ENCODE data around the gene WASHC2A.
"Not testable (repeated sequence)": the region's sequence is repeated elsewhere in the genome, so short reads cannot be mapped to it uniquely, and the experiment has no call there.

Gene WASHC2A

DNA sequence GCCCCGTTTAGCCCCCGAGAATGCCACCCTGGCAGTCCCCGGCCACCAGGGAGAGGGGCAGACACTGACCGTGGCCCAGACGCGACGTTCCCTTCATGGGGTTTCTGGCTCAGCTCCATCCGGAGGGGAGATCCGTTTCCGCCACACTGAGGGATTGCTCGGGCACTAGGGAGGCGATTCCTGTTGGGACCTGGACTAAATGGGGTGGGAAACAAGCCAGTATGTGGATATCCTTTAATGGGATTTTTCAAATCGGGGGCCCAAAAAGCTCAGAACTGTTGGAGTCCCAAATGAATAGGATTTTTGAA lies 552 bp downstream of the WASHC2A start:
- DNase-seq (ENCODE audit: low spot score) = not testable (repeated sequence)

DNA sequence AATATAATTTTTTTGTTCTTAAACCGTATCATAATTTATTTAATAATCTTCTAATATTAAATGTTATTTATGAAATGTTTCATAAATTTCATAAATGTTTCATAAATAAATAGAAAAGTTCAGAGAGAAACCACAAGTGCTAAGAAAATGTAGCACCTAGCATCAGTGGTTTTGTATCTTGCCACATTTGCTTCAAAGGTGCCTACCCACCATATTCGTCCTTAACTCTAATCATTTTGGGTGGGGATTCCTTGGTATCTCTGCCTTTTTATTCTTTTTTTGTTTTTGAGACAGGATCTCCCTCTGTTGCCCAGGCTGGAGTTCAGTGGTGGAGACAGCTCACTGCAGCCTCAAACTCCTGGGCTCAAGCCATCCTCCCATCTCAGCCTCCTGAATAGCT lies 7.4 kb downstream of the WASHC2A start:
- not testable (repeated sequence) for DNase-seq (ENCODE audit: low spot score)

DNA sequence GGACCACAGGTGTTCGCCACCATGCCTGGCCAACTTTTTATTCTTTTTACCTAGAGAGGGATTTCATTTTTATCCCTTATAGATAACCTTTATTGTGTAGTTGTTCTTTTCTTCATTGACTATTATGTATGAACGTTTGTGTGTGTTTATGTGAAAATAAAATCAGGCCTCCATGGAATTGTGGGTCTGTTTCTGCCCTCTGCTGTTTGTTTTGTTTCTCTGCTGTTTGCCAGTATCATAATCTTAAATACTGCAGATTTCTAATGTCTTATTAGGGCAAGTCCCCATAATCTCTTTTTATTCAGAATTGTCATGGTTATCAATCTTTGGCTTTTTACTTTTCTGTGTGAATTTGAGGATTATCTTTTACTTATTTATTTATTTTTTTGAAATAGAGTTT lies 7.8 kb downstream of the WASHC2A start:
- DNase-seq (ENCODE audit: low spot score) = not testable (repeated sequence)

- not testable (repeated sequence) for DNase-seq (ENCODE audit: low spot score)
Observed at GRCh38 chr10:50091304-50091703, 23.6 kb downstream of the WASHC2A start.

DNA sequence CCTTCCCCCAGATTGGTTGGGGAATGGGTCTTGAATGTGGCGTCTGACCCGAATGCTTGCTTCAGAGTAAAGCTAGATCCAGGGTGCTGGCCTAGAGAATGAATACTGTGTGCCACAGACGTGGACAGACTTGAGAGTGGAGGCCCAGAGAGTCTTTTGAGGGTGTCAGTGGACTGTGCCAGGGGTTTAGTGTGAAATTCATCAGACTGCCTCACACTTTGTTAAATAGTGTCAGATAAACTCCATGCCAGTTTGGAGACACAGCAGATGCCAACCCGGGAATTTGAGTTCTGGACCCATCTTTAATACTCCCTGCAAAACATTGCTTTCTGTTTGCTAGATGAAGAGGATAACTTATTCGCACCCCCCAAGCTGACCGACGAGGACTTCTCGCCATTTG lies 25.2 kb downstream of the WASHC2A start:
- not testable (repeated sequence) for DNase-seq (ENCODE audit: low spot score)

GRCh38 chr10:50094630-50095029 lies 26.9 kb downstream of the WASHC2A start:
- DNase-seq (ENCODE audit: low spot score) = not testable (repeated sequence)

GRCh38 chr10:50095402-50095801 lies 27.6 kb downstream of the WASHC2A start:
- DNase-seq (ENCODE audit: low spot score) = not testable (repeated sequence)

GRCh38 chr10:50096722-50097121 lies 29.0 kb downstream of the WASHC2A start:
- DNase-seq (ENCODE audit: low spot score) = not testable (repeated sequence)

DNA sequence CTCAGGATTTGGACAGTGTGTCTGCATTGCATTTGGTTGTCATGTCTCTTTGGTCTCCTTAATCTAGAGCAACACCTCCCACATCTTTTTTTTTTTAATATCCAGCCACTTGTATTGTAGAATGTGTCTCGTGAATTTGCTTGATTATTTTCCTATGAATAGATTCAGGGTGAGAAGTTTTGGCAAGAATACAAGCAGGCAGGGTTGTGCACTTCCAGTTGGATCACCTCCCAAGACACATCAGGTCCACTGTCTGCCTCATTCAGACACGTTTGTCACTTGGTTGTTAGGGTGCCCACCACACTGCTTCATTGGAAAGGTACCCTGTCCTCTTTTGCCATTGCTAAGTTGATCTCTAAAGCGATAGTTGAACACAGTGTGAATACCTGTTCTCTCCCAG lies 30.9 kb downstream of the WASHC2A start:
- not testable (repeated sequence) for DNase-seq (ENCODE audit: low spot score)

DNA sequence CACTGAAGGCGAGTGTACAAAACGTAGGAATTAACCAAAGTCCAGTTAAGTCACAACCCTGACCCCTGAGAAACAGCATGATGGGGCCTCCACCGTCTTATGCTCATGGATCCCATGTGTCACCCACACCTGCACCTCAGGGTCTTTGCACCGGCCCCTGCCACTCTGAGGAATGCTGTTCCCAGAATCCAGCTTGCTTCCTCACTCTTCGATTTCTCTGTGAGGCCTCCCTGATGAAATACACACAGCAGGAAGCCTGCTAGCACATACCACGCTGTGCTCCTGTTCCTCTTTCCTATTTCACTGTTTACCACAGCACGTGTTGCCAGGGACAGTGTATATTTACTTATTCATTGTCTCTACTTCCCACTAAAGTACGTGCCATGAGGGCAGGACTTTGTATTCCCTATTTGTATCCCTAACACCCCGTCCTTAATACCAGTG lies 33.4 kb downstream of the WASHC2A start:
- not testable (repeated sequence) for DNase-seq (ENCODE audit: low spot score)

- not testable (repeated sequence) for DNase-seq (ENCODE audit: low spot score)
Observed at GRCh38 chr10:50101747-50102146, 34.0 kb downstream of the WASHC2A start.

GRCh38 chr10:50102267-50102666 lies 34.5 kb downstream of the WASHC2A start:
- not testable (repeated sequence) for DNase-seq (ENCODE audit: low spot score)

DNA sequence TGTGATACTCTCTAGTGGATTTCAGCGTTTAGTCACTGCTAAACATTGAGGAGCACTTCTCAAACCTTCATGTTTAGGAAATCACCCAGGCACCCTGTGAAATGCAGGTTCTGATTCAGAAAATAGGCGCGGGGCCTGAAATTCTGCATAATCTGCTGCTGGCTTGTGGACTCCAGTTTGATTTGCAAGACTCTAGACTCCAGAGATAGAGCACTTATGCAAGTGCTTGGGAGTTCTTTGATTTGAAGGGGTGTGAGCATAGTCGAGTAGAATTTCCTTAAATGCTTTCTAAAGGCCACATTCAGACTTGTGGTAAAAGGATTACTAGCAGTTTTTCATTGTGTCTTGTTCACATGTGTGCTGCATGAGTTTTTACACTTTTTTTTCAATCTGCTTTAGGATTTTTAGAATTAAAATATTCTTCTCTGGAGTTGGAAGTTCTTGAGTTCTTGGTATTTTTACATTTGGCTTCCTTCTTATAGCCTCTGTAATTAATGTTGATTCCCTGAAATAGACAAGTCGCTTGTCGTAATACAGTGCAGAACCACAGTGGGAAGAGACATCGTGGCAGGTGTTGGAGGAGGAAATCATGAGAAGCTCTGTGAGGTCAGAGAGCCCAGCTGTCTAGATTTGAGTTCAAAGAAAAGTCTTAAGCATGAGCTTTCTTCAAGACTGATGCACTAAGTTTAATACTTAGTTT lies 41.4 kb downstream of the WASHC2A start:
- not testable (repeated sequence) for DNase-seq (ENCODE audit: low spot score)

DNA sequence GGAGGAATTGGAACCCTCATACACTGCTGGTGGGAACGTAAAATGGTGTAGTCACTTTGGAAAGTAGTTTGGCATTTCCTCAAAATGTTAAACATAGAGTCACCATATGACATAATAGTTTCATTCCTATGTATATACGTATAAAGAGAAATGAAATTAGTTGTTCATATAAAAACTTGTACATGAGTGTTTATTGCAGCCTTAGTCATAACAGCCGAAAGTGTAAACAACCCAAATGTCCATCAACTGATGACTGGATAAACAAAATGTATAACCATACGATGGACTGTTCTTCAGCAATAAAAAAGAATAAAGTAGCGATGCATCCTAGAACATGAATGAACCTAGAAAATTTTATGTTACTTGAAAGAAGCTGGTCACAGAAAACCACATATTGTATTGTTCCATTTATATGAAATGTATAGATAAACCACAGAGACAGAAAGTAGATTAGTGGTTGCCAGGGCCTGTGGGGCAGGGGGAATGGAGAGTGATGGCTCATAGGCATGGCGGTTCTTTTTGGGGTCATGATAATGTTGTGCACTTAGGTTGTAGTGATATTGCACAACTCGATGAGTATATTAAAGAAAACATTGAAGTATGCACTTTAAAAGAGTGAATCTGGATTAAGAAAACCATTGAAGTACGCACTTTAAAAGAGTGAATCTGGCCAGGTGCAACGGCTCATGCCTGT lies 44.8 kb downstream of the WASHC2A start:
- not testable (repeated sequence) for DNase-seq (ENCODE audit: low spot score)

GRCh38 chr10:50126765-50127164 lies 59.0 kb downstream of the WASHC2A start:
- DNase-seq (ENCODE audit: low spot score) = not testable (repeated sequence)

DNA sequence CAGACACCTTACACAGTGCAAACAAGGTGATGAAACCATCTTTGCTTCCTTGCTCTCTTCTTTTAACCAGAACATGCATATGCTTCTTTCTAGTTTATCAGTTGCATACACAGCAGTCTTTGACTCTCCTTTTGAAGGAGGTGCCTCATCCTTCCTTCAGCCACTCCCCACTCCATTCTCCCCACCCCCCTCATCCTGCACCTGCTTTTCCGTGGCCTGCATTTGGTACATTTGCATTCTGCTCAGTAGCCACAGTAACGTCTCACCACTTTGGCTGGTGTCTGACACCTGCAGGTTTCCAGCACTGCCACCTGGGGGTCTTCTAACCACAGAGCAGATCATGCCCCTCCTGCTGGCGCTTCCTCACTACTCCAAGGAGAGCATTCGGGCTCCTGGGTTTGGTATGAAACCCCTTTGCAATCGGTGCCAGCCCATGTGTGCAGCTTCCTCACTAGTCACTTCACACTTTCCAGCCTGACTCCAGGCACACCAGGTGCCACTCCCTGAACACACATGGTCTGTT lies 60.1 kb downstream of the WASHC2A start:
- not testable (repeated sequence) for DNase-seq (ENCODE audit: low spot score)

DNA sequence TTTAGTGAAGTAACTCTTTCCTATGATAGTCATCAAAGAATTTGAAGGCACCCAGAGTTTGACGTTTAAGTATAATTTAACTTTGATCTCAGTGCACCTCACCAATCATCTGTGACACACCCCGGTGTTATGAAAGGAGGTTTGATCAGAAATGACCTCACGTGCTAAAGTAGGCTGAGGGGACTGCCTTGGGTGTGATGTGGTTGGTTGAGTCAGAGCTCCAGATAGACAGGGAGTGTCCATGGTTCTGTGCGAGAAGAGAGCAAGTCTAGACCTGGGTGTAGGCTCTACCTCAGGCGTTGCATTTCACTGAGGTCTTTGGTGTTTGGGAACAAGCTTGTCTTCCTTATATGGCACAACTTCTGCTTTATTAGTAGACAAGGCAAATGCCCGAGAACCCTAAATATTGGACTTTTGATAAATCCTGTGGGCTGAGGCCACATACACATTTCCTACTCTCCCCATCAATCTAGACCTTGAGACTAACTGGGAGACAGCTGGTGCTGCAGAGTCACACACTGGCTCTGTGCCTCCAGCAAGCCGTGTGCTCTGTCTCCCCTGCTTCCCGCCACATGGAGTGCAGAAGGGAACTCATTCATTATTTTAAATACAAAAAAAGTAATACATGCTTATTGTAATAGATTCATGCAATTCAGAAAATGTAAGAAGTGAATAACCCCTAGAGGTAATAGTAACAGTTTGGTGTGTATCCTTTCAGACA lies 63.7 kb downstream of the WASHC2A start:
- not testable (repeated sequence) for DNase-seq (ENCODE audit: low spot score)

DNA sequence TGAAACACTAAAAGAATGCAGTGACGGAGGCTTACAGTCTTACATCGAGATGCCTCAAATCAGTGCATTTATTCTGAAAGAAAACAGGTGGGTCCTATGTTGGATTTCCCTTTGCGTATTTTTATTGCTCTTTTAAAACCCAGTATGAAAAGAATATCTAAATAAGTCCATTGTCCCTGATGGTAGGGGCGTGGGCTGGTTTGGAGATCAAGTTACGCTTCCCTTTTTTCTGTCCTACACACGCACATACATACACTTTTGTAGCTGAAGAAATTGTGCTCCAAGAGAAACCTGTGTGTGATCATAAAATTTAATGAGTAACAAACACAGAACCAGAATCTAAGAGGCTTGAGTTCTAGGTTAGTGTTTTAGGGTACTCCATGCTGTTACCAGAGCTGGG lies 64.6 kb downstream of the WASHC2A start:
- DNase-seq (ENCODE audit: low spot score) = not testable (repeated sequence)

- DNase-seq (ENCODE audit: low spot score) = not testable (repeated sequence)
Observed at GRCh38 chr10:50132841-50133240, 65.1 kb downstream of the WASHC2A start.

GRCh38 chr10:50143512-50144174 lies 75.9 kb downstream of the WASHC2A start:
- DNase-seq (ENCODE audit: low spot score) = not testable (repeated sequence)

- not testable (repeated sequence) for DNase-seq (ENCODE audit: low spot score)
Observed at GRCh38 chr10:50145575-50145974, 77.8 kb downstream of the WASHC2A start.

GRCh38 chr10:50152792-50153272 lies 85.1 kb downstream of the WASHC2A start:
- no peak for DNase-seq (ENCODE audit: low spot score)

Data from globus pallidus (tissue), 1 donor.